A549 (cell line): ENCODE measurements around the gene BICC1.

Experiments
- SREBF2 ChIP-seq: fragments of 450-650 bp; IDR thresholded peaks from 2 replicates; pipeline ENCODE4 v1.6.1; 2014; ENCODE audit warnings: mild to moderate bottlenecking, moderate library complexity
- TF ChIP-seq, protein P1 (sequence below): fragments of >200 bp; sonication (Bioruptor Twin); formaldehyde crosslinking; IDR thresholded peaks from 3 replicates; pipeline ENCODE4 v1.5.1; 2016

DNA sequence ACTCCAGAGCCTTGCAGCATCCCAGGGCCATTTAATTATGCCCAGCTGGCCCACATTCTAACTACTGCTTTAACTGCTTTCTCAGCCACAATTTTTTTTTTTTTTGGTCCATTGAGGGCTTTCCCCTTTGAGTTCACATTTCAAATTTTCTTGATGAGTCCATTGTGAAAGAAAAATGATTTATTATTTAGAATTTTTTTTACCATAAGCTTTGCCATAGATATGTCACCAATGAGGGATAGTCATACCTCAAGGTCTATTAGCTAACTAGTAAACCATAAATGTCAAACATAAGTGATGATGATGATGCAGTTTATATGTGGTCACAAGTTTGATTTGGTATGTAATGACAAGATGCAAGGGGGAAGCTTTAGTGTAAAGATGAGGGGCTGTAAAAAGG lies 282.9 kb downstream of the BICC1 start:
- TF ChIP-seq, protein P1, sequence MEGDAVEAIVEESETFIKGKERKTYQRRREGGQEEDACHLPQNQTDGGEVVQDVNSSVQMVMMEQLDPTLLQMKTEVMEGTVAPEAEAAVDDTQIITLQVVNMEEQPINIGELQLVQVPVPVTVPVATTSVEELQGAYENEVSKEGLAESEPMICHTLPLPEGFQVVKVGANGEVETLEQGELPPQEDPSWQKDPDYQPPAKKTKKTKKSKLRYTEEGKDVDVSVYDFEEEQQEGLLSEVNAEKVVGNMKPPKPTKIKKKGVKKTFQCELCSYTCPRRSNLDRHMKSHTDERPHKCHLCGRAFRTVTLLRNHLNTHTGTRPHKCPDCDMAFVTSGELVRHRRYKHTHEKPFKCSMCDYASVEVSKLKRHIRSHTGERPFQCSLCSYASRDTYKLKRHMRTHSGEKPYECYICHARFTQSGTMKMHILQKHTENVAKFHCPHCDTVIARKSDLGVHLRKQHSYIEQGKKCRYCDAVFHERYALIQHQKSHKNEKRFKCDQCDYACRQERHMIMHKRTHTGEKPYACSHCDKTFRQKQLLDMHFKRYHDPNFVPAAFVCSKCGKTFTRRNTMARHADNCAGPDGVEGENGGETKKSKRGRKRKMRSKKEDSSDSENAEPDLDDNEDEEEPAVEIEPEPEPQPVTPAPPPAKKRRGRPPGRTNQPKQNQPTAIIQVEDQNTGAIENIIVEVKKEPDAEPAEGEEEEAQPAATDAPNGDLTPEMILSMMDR, result no peak
- no peak for TF ChIP-seq SREBF2
